Mononuclear cell (primary cell): ENCODE measurements around the gene GALNT9. TPM values are rescaled to one million over a fixed set of nuclear protein-coding genes. Genes with fewer than 3 reads are reported as not detected.

Experiments
- H3K27me3 ChIP-seq: 2 replicates; pipeline ENCODE4 v1.6.0; 2011; ENCODE audit warnings: low read length, control low read depth; ENCODE audit not compliant: insufficient read depth
- H3K4me1 ChIP-seq: 2 replicates; pipeline ENCODE4 v1.5.1; 2011; ENCODE audit warnings: mild to moderate bottlenecking, low read length, control low read depth; ENCODE audit not compliant: insufficient read depth
- H3K4me3 ChIP-seq: 2 replicates; pipeline ENCODE4 v1.5.1; 2011; ENCODE audit warnings: mild to moderate bottlenecking, low read length, moderate library complexity
- H3K9me3 ChIP-seq: 2 replicates; pipeline ENCODE4 v1.5.1; 2011; ENCODE audit warnings: low read depth, mild to moderate bottlenecking, control low read depth, low read length
- total RNA-seq: library from RNA; depleted of rRNA; stranded (reverse); fragments of >200 nt; gene quantifications from one replicate; pipeline ENCODE4 v1.2.3, GENCODE V29; 2012

GALNT9 gene
- total RNA-seq, 1 donor: 0.63 TPM

GRCh38 chr12:132176385-132176919 lies 152.9 kb downstream of the GALNT9 start:
- Histone ChIP-seq H3K4me1 (peaks cover 11% of the 10 kb centered on the region), H3K9me3 (no peaks in the 10 kb centered on the region), H3K4me3 (no peak overlapping the region), H3K27me3 (no peaks in the 10 kb centered on the region)

- peaks cover 11% of the 10 kb centered on the region for H3K4me1 ChIP-seq
- H3K4me3 ChIP-seq: no peak overlapping the region
- H3K27me3 ChIP-seq: no peaks in the 10 kb centered on the region
Observed at GRCh38 chr12:132175496-132176384, 153.6 kb downstream of the GALNT9 start.

GRCh38 chr12:132174839-132175490 lies 154.4 kb downstream of the GALNT9 start:
- H3K4me1 ChIP-seq: peaks cover 11% of the 10 kb centered on the region
- no peaks in the 10 kb centered on the region for H3K27me3 ChIP-seq
- no peaks in the 10 kb centered on the region for H3K9me3 ChIP-seq
- no peak overlapping the region for H3K4me3 ChIP-seq

More at GRCh38 chr12:132175496-132176384, 153.6 kb downstream of the GALNT9 start:
- H3K9me3 ChIP-seq: no peaks in the 10 kb centered on the region

- H3K27me3 ChIP-seq: no peaks in the 10 kb centered on the region
Observed at GRCh38 chr12:132174015-132174838, 155.2 kb downstream of the GALNT9 start.

GRCh38 chr12:132173135-132174014 lies 156.0 kb downstream of the GALNT9 start:
- no peaks in the 10 kb centered on the region for H3K27me3 ChIP-seq
- no peak overlapping the region for H3K4me3 ChIP-seq
- H3K9me3 ChIP-seq: no peaks in the 10 kb centered on the region
- H3K4me1 ChIP-seq: peaks cover 2% of the 10 kb centered on the region

More at GRCh38 chr12:132174015-132174838, 155.2 kb downstream of the GALNT9 start:
- no peaks in the 10 kb centered on the region for H3K9me3 ChIP-seq
- H3K4me1 ChIP-seq: peaks cover 10% of the 10 kb centered on the region
- no peak overlapping the region for H3K4me3 ChIP-seq

GRCh38 chr12:132172619-132173018 lies 156.8 kb downstream of the GALNT9 start:
- H3K4me1 ChIP-seq: no peaks in the 10 kb centered on the region
- no peak overlapping the region for H3K4me3 ChIP-seq
- H3K9me3 ChIP-seq: no peaks in the 10 kb centered on the region
- no peaks in the 10 kb centered on the region for H3K27me3 ChIP-seq

- Histone ChIP-seq H3K27me3 (no peaks in the 10 kb centered on the region), H3K4me3 (no peak overlapping the region), H3K9me3 (no peaks in the 10 kb centered on the region), H3K4me1 (no peaks in the 10 kb centered on the region)
Observed at GRCh38 chr12:132171968-132172521, 157.3 kb downstream of the GALNT9 start.

GRCh38 chr12:132171293-132171967 lies 158.0 kb downstream of the GALNT9 start:
- no peaks in the 10 kb centered on the region for H3K9me3 ChIP-seq
- H3K4me3 ChIP-seq: no peak overlapping the region
- no peaks in the 10 kb centered on the region for H3K4me1 ChIP-seq
- no peaks in the 10 kb centered on the region for H3K27me3 ChIP-seq

- H3K4me3 ChIP-seq: no peak overlapping the region
- no peaks in the 10 kb centered on the region for H3K27me3 ChIP-seq
- no peaks in the 10 kb centered on the region for H3K9me3 ChIP-seq
- no peaks in the 10 kb centered on the region for H3K4me1 ChIP-seq
Observed at GRCh38 chr12:132170637-132171292, 158.6 kb downstream of the GALNT9 start.

GRCh38 chr12:132170094-132170636 lies 159.2 kb downstream of the GALNT9 start:
- Histone ChIP-seq H3K4me1 (no peaks in the 10 kb centered on the region), H3K9me3 (no peaks in the 10 kb centered on the region), H3K4me3 (no peak overlapping the region), H3K27me3 (no peaks in the 10 kb centered on the region)

GRCh38 chr12:132169376-132169775 lies 160.0 kb downstream of the GALNT9 start:
- Histone ChIP-seq H3K4me3 (no peak overlapping the region), H3K9me3 (no peaks in the 10 kb centered on the region), H3K27me3 (no peaks in the 10 kb centered on the region), H3K4me1 (no peaks in the 10 kb centered on the region)

GRCh38 chr12:132168311-132169031 lies 160.9 kb downstream of the GALNT9 start:
- no peaks in the 10 kb centered on the region for H3K9me3 ChIP-seq
- no peak overlapping the region for H3K4me3 ChIP-seq
- peaks cover 3% of the 10 kb centered on the region for H3K4me1 ChIP-seq
- no peaks in the 10 kb centered on the region for H3K27me3 ChIP-seq
